HepG2 (cell line): ENCODE measurements around the gene C19orf38. TPM values are rescaled to one million over a fixed set of nuclear protein-coding genes. Genes with fewer than 3 reads are reported as not detected.

Source experiments
- ATAC-seq: fragments of 200-7000 bp; cut with Tn5 transposase; 3 replicates; pipeline ENCODE4 v1.9.1; 2020; ENCODE audit warnings: mild to moderate bottlenecking, moderate library complexity
- BruUV-seq: library from RNA; stranded (reverse); fragments of 400-500 nt; replicated peaks from 2 replicates; lab custom pipeline; 2021; lab: Mats Ljungman, UMichigan
- CTCF ChIA-PET: fragments of 300-600 bp; formaldehyde crosslinking; extraction: SDS; loops from one replicate; lab custom pipeline; 2021; ENCODE audit warnings: low total read pairs, inconsistent platforms, low intra/inter-chr PET ratio; lab: Yijun Ruan, JAX
- POLR2A ChIA-PET: fragments of 350-600 bp; sonication (Branson Sonifier 250); formaldehyde crosslinking; loops from one replicate; lab custom pipeline; 2020; ENCODE audit warnings: antibody characterized with exemption, inconsistent platforms; lab: Yijun Ruan, JAX
- DNase-seq: peaks from one replicate; pipeline ENCODE4 v3.0.0-alpha.2; 2015; ENCODE audit warnings: low spot score
- FAIRE-seq: peaks from 3 replicates; lab custom pipeline; 2011; peaks lifted over from hg19 to GRCh38; lab: Jason Lieb, UNC
- H2AFZ ChIP-seq: one replicate; pipeline ENCODE4 v1.6.1; 2011; ENCODE audit warnings: low read length, inconsistent platforms
- H3K27ac ChIP-seq: fragments of 300-600 bp; 3 replicates; pipeline ENCODE4 v1.8.0; 2011; ENCODE audit warnings: mixed run types, mild to moderate bottlenecking, mixed read lengths, low read length, inconsistent platforms; ENCODE audit not compliant: insufficient read depth; ENCODE audit errors: extremely low read length
- H3K27me3 ChIP-seq, 2 experiments: fragments of 200-600 bp in 1 of 2; 2 replicates in 1 of 2; 3 replicates in 1 of 2; pipeline versions ENCODE4 v1.6.0 to v1.8.0; 2011; ENCODE audit warnings: low read length in 2 of 2, mild to moderate bottlenecking in 2 of 2, moderate library complexity in 2 of 2, inconsistent platforms in 1 of 2; ENCODE audit not compliant: insufficient read depth in 2 of 2, control insufficient read depth in 1 of 2
- H3K36me3 ChIP-seq, 2 experiments: fragments of 200-600 bp in 1 of 2; replicated peaks in 1 of 2; 2 replicates in 1 of 2; 3 replicates in 1 of 2; pipeline versions ENCODE4 v1.5.1 to v1.8.0; 2011; ENCODE audit warnings: low read length in 2 of 2, inconsistent platforms in 1 of 2; ENCODE audit not compliant: insufficient read depth in 2 of 2, control insufficient read depth in 1 of 2
- H3K4me1 ChIP-seq: 2 replicates; pipeline ENCODE4 v1.5.1; 2012; ENCODE audit warnings: low read length, inconsistent platforms; ENCODE audit not compliant: insufficient read depth
- H3K4me2 ChIP-seq: 2 replicates; pipeline ENCODE4 v1.6.0; 2011; ENCODE audit warnings: low read depth, low read length, inconsistent platforms
- H3K4me3 ChIP-seq, 3 experiments: fragments of 200-600 bp in 1 of 3; sonication (generic), shearing (Covaris generic) in 1 of 3; replicated peaks in 1 of 3; 2 replicates each; pipeline ENCODE4 v1.5.1; 2011 to 2016; ENCODE audit warnings: low read length in 3 of 3, inconsistent platforms in 2 of 3, low read depth in 2 of 3, mild to moderate bottlenecking in 2 of 3, control low read depth in 1 of 3, mixed read lengths in 1 of 3; ENCODE audit not compliant: insufficient read depth in 1 of 3
- H3K79me2 ChIP-seq: one replicate; pipeline ENCODE4 v1.6.1; 2011; ENCODE audit warnings: low read length, inconsistent platforms; ENCODE audit not compliant: insufficient read depth
- H3K9ac ChIP-seq: 2 replicates; pipeline ENCODE4 v1.6.0; 2011; ENCODE audit warnings: mild to moderate bottlenecking, low read depth, low read length, inconsistent platforms; ENCODE audit not compliant: insufficient read depth
- H3K9me3 ChIP-seq: 2 replicates; pipeline ENCODE4 v1.5.1; 2012; ENCODE audit warnings: mild to moderate bottlenecking, low read length
- H4K20me1 ChIP-seq: 2 replicates; pipeline ENCODE4 v1.6.0; 2011; ENCODE audit warnings: inconsistent platforms, mild to moderate bottlenecking, low read length, moderate library complexity; ENCODE audit not compliant: insufficient read depth
- CEBPG ChIP-seq: IDR thresholded peaks from 2 replicates; pipeline ENCODE4 v1.6.1; 2016
- ELF1 ChIP-seq: sonication (generic); formaldehyde crosslinking; IDR thresholded peaks from 2 replicates; pipeline ENCODE4 v1.4.0; 2020; ENCODE audit warnings: missing genetic modification reagents
- NKX3-1 ChIP-seq: sonication (generic); formaldehyde crosslinking; IDR thresholded peaks from 2 replicates; pipeline ENCODE4 v1.5.0; 2020; ENCODE audit warnings: missing genetic modification reagents
- ZNF124 ChIP-seq: sonication (generic); formaldehyde crosslinking; IDR thresholded peaks from 2 replicates; pipeline ENCODE4 v1.4.0; 2020; ENCODE audit warnings: missing genetic modification reagents
- ZNF20 ChIP-seq: sonication (generic); formaldehyde crosslinking; IDR thresholded peaks from 2 replicates; pipeline ENCODE4 v1.4.0; 2020; ENCODE audit warnings: mild to moderate bottlenecking, moderate library complexity, missing genetic modification reagents
- ZNF253 ChIP-seq: sonication (generic); formaldehyde crosslinking; IDR thresholded peaks from 2 replicates; pipeline ENCODE4 v1.8.0; 2022; ENCODE audit warnings: mild to moderate bottlenecking, missing genetic modification reagents, borderline replicate concordance
- ZNF441 ChIP-seq: sonication (generic); formaldehyde crosslinking; IDR thresholded peaks from 2 replicates; pipeline ENCODE4 v1.7.0; 2021; ENCODE audit warnings: missing genetic modification reagents, borderline replicate concordance
- ZNF496 ChIP-seq: sonication (generic); formaldehyde crosslinking; IDR thresholded peaks from 2 replicates; pipeline ENCODE4 v1.8.1; 2023; ENCODE audit warnings: mild to moderate bottlenecking, moderate library complexity, missing genetic modification reagents; ENCODE audit not compliant: insufficient replicate concordance
- ZNF556 ChIP-seq: sonication (generic); formaldehyde crosslinking; IDR thresholded peaks from 2 replicates; pipeline ENCODE4 v1.4.0; 2020; ENCODE audit warnings: mild to moderate bottlenecking, missing genetic modification reagents, borderline replicate concordance
- ZNF879 ChIP-seq: sonication (generic); formaldehyde crosslinking; IDR thresholded peaks from 2 replicates; pipeline ENCODE4 v1.8.1; 2023; ENCODE audit warnings: missing genetic modification reagents
- WGBS: methylation state at CpG from one replicate; pipeline ENCODE4 v1.1.6; 2017; ENCODE audit warnings: low lambda C conversion rate; 5-methylcytosine and 5-hydroxymethylcytosine counted together
- in situ Hi-C: cut with HindIII; loops from 2 replicates; pipeline ENCODE4 v1.10.0; 2017; ENCODE audit warnings: low pct_unique_long_range_greater_than_20kb; ENCODE audit not compliant: extremely low pct_ligation_motif_present
- intact Hi-C: fragments of 100-400 bp; cut with micrococcal nuclease; formaldehyde crosslinking; loops from one replicate; pipeline ENCODE4 v1.10.0; 2022; ENCODE audit not compliant: unreplicated experiment
- polyA plus RNA-seq, 8 experiments: library from polyadenylated mRNA; depleted of rRNA in 3 of 8; stranded (reverse) in 7 of 8; unstranded in 1 of 8; fragments of >200 nt; fragmentation: Illumina TruSeq in 4 of 8; extraction: Trizol in 4 of 8; gene quantifications; 2 replicates each; pipeline versions ENCODE4 v1.2.1 to v1.2.3, GENCODE V29; 2011 to 2016; ENCODE audit warnings: low read depth in 4 of 8, missing spikeins in 1 of 8, mixed read lengths in 1 of 8; ENCODE audit not compliant: insufficient read depth in 1 of 8
- total RNA-seq, 5 experiments: library from RNA; depleted of rRNA; stranded (reverse); fragments of >200 nt; fragmentation: Illumina TruSeq; extraction: Trizol; gene quantifications; 2 replicates each; pipeline ENCODE4 v1.2.3, GENCODE V29; 2016; ENCODE audit warnings: low read depth in 1 of 5
- TF ChIP-seq, protein P1 (sequence below): sonication (generic); formaldehyde crosslinking; IDR thresholded peaks from 2 replicates; pipeline ENCODE4 v1.4.0; 2020; ENCODE audit warnings: low read depth, missing genetic modification reagents
- TF ChIP-seq, protein P2 (sequence below): sonication (generic); formaldehyde crosslinking; IDR thresholded peaks from 2 replicates; pipeline ENCODE4 v1.4.0; 2020; ENCODE audit warnings: missing genetic modification reagents, mild to moderate bottlenecking, borderline replicate concordance
- TF ChIP-seq, protein P3 (sequence below): sonication (generic); formaldehyde crosslinking; IDR thresholded peaks from 2 replicates; pipeline ENCODE4 v1.5.0; 2020; ENCODE audit warnings: mild to moderate bottlenecking, missing genetic modification reagents
- TF ChIP-seq, protein P4 (sequence below): sonication (generic); formaldehyde crosslinking; IDR thresholded peaks from 2 replicates; pipeline ENCODE4 v1.5.1; 2020; ENCODE audit warnings: missing genetic modification reagents, mild to moderate bottlenecking, borderline replicate concordance

C19orf38 gene
- total and polyA plus RNA-seq, 2 of the 13 experiments (the other 11 are each of a cell fraction or from before 2014, with no cell fraction given), result 0.11 TPM; not detected in 1

DNA sequence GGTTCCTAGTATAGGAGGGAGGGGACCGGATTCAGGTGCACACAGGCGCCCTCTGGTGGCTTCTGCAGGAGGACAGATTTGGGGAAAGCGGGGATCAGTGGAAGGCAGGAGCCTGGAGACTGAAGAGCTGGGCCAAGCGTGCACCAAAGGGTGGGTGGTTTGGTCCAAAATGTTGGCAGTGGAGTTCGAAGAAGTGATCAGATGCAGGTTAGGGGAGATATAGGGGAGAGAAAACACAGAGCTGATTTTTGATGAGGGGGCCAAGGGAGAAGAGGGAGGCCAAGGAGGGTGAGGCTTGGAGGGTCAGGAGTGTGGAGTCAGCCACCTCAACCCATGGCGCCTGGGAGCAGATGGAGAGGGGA, 16.3 kb downstream of the C19orf38 start (continued):
- TF ChIP-seq ELF1 (CRISPR knock-in tag), result peak; percentile 79
- peak; percentile 48; the same call in 1 of the 2 replicates for TF ChIP-seq ZNF556
- TF ChIP-seq, protein P1, sequence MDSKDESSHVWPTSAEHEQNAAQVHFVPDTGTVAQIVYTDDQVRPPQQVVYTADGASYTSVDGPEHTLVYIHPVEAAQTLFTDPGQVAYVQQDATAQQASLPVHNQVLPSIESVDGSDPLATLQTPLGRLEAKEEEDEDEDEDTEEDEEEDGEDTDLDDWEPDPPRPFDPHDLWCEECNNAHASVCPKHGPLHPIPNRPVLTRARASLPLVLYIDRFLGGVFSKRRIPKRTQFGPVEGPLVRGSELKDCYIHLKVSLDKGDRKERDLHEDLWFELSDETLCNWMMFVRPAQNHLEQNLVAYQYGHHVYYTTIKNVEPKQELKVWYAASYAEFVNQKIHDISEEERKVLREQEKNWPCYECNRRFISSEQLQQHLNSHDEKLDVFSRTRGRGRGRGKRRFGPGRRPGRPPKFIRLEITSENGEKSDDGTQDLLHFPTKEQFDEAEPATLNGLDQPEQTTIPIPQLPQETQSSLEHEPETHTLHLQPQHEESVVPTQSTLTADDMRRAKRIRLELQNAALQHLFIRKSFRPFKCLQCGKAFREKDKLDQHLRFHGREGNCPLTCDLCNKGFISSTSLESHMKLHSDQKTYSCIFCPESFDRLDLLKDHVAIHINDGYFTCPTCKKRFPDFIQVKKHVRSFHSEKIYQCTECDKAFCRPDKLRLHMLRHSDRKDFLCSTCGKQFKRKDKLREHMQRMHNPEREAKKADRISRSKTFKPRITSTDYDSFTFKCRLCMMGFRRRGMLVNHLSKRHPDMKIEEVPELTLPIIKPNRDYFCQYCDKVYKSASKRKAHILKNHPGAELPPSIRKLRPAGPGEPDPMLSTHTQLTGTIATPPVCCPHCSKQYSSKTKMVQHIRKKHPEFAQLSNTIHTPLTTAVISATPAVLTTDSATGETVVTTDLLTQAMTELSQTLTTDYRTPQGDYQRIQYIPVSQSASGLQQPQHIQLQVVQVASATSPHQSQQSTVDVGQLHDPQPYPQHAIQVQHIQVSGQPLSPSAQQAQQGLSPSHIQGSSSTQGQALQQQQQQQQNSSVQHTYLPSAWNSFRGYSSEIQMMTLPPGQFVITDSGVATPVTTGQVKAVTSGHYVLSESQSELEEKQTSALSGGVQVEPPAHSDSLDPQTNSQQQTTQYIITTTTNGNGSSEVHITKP (CRISPR knock-in tag), result no peak
- TF ChIP-seq ZNF124, result 0 out of 2 replicates have a peak, but pooled peaks have one; percentile 37
- TF ChIP-seq NKX3-1 (CRISPR knock-in tag), result 0 out of 2 replicates have a peak, but pooled peaks have one; percentile 48

DNA sequence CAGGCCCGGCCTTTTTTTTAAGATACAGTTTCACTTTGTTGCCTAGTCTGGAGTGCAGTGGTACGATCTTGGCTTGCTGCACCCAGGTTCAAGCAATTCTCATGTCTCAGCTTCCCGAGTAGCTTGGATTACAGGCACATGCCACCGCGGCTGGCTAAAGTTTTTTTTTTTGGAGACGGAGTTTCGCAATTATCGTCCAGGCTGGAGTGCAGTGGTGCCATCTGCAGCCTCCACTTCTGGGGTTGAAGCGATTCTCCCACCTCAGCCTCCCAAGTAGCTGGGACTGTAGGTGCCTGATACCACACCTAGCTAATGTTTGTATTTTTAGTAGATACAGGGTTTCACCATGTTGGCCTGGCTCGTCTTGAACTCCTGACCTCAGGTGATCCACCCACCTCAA, 18.3 kb downstream of the C19orf38 start:
- Histone ChIP-seq H3K36me3 (no peaks in the 10 kb centered on the region), H3K4me2 (no peak overlapping the region), H3K4me1 (peaks cover 59% of the 10 kb centered on the region), H3K9ac (no peak overlapping the region), H3K27ac (no peak overlapping the region), H3K79me2 (no peaks in the 10 kb centered on the region), H3K4me3 (no peak overlapping the region), H2AFZ (no peak overlapping the region), H3K27me3 (no peaks in the 10 kb centered on the region), H3K9me3 (no peaks in the 10 kb centered on the region), H4K20me1 (no peaks in the 10 kb centered on the region)
- CTCF ChIA-PET, result no interaction called here
- in situ Hi-C loops, result no loop called here
- WGBS, result 62% methylated on average over 10 of the region's 10 CpGs
- intact Hi-C loops, result no loop called here
- FAIRE-seq (no peak), ATAC-seq (no peak), DNase-seq (no peak)
- POLR2A ChIA-PET, result interaction anchor here (6.1 kb wide), 1 partner anchor 31 kb away, joined by 41 read pairs; the partner anchor contains the start of gene TMED1
- BruUV-seq, result no TSS peak
- TF ChIP-seq, protein P2, sequence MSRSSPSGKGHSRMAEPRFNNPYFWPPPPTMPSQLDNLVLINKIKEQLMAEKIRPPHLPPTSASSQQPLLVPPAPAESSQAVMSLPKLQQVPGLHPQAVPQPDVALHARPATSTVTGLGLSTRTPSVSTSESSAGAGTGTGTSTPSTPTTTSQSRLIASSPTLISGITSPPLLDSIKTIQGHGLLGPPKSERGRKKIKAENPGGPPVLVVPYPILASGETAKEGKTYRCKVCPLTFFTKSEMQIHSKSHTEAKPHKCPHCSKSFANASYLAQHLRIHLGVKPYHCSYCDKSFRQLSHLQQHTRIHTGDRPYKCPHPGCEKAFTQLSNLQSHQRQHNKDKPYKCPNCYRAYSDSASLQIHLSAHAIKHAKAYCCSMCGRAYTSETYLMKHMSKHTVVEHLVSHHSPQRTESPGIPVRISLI (CRISPR knock-in tag), result 0 out of 2 replicates have a peak, but pooled peaks have one; percentile 36
- TF ChIP-seq ZNF441, result no peak
- TF ChIP-seq CEBPG (CRISPR knock-in tag), result peak; percentile 33; the same call in 1 of the 2 replicates
- TF ChIP-seq ZNF253, result no peak
- no peak for TF ChIP-seq ZNF20 (CRISPR knock-in tag)
- TF ChIP-seq, protein P3, sequence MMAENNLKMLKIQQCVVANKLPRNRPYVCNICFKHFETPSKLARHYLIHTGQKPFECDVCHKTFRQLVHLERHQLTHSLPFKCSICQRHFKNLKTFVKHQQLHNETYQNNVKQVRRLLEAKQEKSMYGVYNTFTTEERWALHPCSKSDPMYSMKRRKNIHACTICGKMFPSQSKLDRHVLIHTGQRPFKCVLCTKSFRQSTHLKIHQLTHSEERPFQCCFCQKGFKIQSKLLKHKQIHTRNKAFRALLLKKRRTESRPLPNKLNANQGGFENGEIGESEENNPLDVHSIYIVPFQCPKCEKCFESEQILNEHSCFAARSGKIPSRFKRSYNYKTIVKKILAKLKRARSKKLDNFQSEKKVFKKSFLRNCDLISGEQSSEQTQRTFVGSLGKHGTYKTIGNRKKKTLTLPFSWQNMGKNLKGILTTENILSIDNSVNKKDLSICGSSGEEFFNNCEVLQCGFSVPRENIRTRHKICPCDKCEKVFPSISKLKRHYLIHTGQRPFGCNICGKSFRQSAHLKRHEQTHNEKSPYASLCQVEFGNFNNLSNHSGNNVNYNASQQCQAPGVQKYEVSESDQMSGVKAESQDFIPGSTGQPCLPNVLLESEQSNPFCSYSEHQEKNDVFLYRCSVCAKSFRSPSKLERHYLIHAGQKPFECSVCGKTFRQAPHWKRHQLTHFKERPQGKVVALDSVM (CRISPR knock-in tag), result peak; percentile 72; the same call in 1 of the 2 replicates
- TF ChIP-seq, protein P4, sequence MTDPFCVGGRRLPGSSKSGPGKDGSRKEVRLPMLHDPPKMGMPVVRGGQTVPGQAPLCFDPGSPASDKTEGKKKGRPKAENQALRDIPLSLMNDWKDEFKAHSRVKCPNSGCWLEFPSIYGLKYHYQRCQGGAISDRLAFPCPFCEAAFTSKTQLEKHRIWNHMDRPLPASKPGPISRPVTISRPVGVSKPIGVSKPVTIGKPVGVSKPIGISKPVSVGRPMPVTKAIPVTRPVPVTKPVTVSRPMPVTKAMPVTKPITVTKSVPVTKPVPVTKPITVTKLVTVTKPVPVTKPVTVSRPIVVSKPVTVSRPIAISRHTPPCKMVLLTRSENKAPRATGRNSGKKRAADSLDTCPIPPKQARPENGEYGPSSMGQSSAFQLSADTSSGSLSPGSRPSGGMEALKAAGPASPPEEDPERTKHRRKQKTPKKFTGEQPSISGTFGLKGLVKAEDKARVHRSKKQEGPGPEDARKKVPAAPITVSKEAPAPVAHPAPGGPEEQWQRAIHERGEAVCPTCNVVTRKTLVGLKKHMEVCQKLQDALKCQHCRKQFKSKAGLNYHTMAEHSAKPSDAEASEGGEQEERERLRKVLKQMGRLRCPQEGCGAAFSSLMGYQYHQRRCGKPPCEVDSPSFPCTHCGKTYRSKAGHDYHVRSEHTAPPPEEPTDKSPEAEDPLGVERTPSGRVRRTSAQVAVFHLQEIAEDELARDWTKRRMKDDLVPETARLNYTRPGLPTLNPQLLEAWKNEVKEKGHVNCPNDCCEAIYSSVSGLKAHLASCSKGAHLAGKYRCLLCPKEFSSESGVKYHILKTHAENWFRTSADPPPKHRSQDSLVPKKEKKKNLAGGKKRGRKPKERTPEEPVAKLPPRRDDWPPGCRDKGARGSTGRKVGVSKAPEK (CRISPR knock-in tag), result no peak
- no peak for TF ChIP-seq ZNF879 (CRISPR knock-in tag)
- TF ChIP-seq ZNF496, result no peak
